Measurements from ENCODE around the gene LSR. TPM values are rescaled to one million over a fixed set of nuclear protein-coding genes. Genes with fewer than 3 reads are reported as not detected.

LSR gene
- total RNA-seq, 1 experiment from 2014 or later: 64.7 TPM

- no TSS peak for BruUV-seq (replicated peaks)
- no peak for ATAC-seq
- CTCF ChIA-PET: no interaction called here
Observed at GRCh38 chr19:35297515-35297848, 48.7 kb downstream of the LSR start.

GRCh38 chr19:35297922-35298321 lies 49.1 kb downstream of the LSR start:
- no peak for ATAC-seq

More at GRCh38 chr19:35297515-35297848, 48.7 kb downstream of the LSR start:
- Histone ChIP-seq H3K4me1 (ENCODE audit: control insufficient read depth, insufficient read depth, low read length) (no peaks in the 10 kb centered on the region), H3K4me3 (ENCODE audit: low read depth in 2 of 2, low read length in 2 of 2) (no peak overlapping the region), H3K9me3 (ENCODE audit: control insufficient read depth, insufficient read depth, low read depth, low read length) (no peaks in the 10 kb centered on the region), H3K36me3 (ENCODE audit: control insufficient read depth, insufficient read depth, low read length) (no peaks in the 10 kb centered on the region), H3K27me3 (ENCODE audit: control insufficient read depth, insufficient read depth, low read length) (no peaks in the 10 kb centered on the region; the same call in 1 of the 2 replicates), H3K27ac (ENCODE audit: low read length) (no peak overlapping the region)
- no peak for DNase-seq (ENCODE audit: low read depth, low spot score)
- intact Hi-C loops (cut with micrococcal nuclease; ENCODE audit: unreplicated experiment) (no loop called here), in situ Hi-C loops (cut with HindIII; ENCODE audit: low pct_unique_long_range_greater_than_20kb, low sequenced_read_pairs) (no loop called here)
- POLR2A ChIA-PET: no interaction called here
- TF ChIP-seq POLR2AphosphoS5 (IDR thresholded peaks at IDR 0.05; ENCODE audit: low read depth, low read length): no peak
- no peak for TF ChIP-seq SIN3A (IDR thresholded peaks at IDR 0.05; ENCODE audit: borderline replicate concordance, insufficient read depth, low read depth, low read length)

DNA sequence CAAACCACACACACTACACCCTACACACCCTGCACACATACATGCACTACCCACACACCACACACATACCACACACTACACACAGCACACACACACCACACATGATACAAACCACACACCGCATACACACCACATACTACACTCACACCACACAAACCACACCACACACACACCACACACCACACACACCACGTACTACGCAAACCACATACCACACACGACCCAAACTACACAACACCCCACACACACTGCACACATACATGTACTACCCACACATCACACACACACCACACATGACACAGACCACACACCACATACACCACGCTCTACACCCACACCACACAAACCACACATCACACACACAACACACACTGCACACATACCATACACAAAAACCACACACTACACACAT lies 49.8 kb downstream of the LSR start:
- DNase-seq (ENCODE audit: low read depth, low spot score) (no peak), ATAC-seq (no peak)
- in situ Hi-C loops (cut with HindIII; ENCODE audit: low pct_unique_long_range_greater_than_20kb, low sequenced_read_pairs) (no loop called here), intact Hi-C loops (cut with micrococcal nuclease; ENCODE audit: unreplicated experiment) (no loop called here)
- H3K27me3 ChIP-seq (ENCODE audit: control insufficient read depth, insufficient read depth, low read length): no peaks in the 10 kb centered on the region; the same call in 1 of the 2 replicates
- no TSS peak for BruUV-seq (replicated peaks)
- H3K4me3 ChIP-seq (ENCODE audit: low read depth in 2 of 2, low read length in 2 of 2): no peak overlapping the region
- no peaks in the 10 kb centered on the region for H3K4me1 ChIP-seq (ENCODE audit: control insufficient read depth, insufficient read depth, low read length)
- CTCF ChIA-PET: no interaction called here
- POLR2A ChIA-PET: no interaction called here
- TF ChIP-seq POLR2AphosphoS5 (IDR thresholded peaks at IDR 0.05; ENCODE audit: low read depth, low read length) (no peak), TCF7L2 (IDR thresholded peaks at IDR 0.05; ENCODE audit: low read depth, low read length) (no peak)
- TF ChIP-seq, protein P1, sequence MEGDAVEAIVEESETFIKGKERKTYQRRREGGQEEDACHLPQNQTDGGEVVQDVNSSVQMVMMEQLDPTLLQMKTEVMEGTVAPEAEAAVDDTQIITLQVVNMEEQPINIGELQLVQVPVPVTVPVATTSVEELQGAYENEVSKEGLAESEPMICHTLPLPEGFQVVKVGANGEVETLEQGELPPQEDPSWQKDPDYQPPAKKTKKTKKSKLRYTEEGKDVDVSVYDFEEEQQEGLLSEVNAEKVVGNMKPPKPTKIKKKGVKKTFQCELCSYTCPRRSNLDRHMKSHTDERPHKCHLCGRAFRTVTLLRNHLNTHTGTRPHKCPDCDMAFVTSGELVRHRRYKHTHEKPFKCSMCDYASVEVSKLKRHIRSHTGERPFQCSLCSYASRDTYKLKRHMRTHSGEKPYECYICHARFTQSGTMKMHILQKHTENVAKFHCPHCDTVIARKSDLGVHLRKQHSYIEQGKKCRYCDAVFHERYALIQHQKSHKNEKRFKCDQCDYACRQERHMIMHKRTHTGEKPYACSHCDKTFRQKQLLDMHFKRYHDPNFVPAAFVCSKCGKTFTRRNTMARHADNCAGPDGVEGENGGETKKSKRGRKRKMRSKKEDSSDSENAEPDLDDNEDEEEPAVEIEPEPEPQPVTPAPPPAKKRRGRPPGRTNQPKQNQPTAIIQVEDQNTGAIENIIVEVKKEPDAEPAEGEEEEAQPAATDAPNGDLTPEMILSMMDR (IDR thresholded peaks at IDR 0.05): no peak
- H3K27ac ChIP-seq (ENCODE audit: low read length): no peak overlapping the region
- no peaks in the 10 kb centered on the region for H3K36me3 ChIP-seq (ENCODE audit: control insufficient read depth, insufficient read depth, low read length)
- H3K9me3 ChIP-seq (ENCODE audit: control insufficient read depth, insufficient read depth, low read depth, low read length): no peaks in the 10 kb centered on the region

More at GRCh38 chr19:35297922-35298321, 49.1 kb downstream of the LSR start:
- BruUV-seq (replicated peaks): no TSS peak
- H3K27me3 ChIP-seq (ENCODE audit: control insufficient read depth, insufficient read depth, low read length): no peaks in the 10 kb centered on the region; the same call in 1 of the 2 replicates
- no peaks in the 10 kb centered on the region for H3K4me1 ChIP-seq (ENCODE audit: control insufficient read depth, insufficient read depth, low read length)
- no peaks in the 10 kb centered on the region for H3K36me3 ChIP-seq (ENCODE audit: control insufficient read depth, insufficient read depth, low read length)
- CTCF ChIA-PET: no interaction called here
- no peaks in the 10 kb centered on the region for H3K9me3 ChIP-seq (ENCODE audit: control insufficient read depth, insufficient read depth, low read depth, low read length)
- intact Hi-C loops (cut with micrococcal nuclease; ENCODE audit: unreplicated experiment) (no loop called here), in situ Hi-C loops (cut with HindIII; ENCODE audit: low pct_unique_long_range_greater_than_20kb, low sequenced_read_pairs) (no loop called here)
- POLR2A ChIA-PET: no interaction called here
- H3K4me3 ChIP-seq (ENCODE audit: low read depth in 2 of 2, low read length in 2 of 2): no peak overlapping the region
- DNase-seq (ENCODE audit: low read depth, low spot score): no peak
- TF ChIP-seq SIN3A (IDR thresholded peaks at IDR 0.05; ENCODE audit: borderline replicate concordance, insufficient read depth, low read depth, low read length): no peak
- TF ChIP-seq TCF7L2 (IDR thresholded peaks at IDR 0.05; ENCODE audit: low read depth, low read length): no peak
- no peak for TF ChIP-seq POLR2AphosphoS5 (IDR thresholded peaks at IDR 0.05; ENCODE audit: low read depth, low read length)
- TF ChIP-seq, protein P2, sequence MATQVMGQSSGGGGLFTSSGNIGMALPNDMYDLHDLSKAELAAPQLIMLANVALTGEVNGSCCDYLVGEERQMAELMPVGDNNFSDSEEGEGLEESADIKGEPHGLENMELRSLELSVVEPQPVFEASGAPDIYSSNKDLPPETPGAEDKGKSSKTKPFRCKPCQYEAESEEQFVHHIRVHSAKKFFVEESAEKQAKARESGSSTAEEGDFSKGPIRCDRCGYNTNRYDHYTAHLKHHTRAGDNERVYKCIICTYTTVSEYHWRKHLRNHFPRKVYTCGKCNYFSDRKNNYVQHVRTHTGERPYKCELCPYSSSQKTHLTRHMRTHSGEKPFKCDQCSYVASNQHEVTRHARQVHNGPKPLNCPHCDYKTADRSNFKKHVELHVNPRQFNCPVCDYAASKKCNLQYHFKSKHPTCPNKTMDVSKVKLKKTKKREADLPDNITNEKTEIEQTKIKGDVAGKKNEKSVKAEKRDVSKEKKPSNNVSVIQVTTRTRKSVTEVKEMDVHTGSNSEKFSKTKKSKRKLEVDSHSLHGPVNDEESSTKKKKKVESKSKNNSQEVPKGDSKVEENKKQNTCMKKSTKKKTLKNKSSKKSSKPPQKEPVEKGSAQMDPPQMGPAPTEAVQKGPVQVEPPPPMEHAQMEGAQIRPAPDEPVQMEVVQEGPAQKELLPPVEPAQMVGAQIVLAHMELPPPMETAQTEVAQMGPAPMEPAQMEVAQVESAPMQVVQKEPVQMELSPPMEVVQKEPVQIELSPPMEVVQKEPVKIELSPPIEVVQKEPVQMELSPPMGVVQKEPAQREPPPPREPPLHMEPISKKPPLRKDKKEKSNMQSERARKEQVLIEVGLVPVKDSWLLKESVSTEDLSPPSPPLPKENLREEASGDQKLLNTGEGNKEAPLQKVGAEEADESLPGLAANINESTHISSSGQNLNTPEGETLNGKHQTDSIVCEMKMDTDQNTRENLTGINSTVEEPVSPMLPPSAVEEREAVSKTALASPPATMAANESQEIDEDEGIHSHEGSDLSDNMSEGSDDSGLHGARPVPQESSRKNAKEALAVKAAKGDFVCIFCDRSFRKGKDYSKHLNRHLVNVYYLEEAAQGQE (IDR thresholded peaks at IDR 0.05; ENCODE audit: insufficient read depth in 1 of 2, low read depth in 2 of 2, low read length in 1 of 2): no peak
- TF ChIP-seq, protein P1 (IDR thresholded peaks at IDR 0.05): no peak
- no peak overlapping the region for H3K27ac ChIP-seq (ENCODE audit: low read length)

Data from Panc1 (cell line).